Neural crest cell (in vitro differentiated cells): Measurements from ENCODE around the gene JUNB. TPM values are rescaled to one million over a fixed set of nuclear protein-coding genes. Genes with fewer than 3 reads are reported as not detected.

ENCODE experiments used
- DNase-seq: peaks from one replicate; pipeline ENCODE4 v3.0.0; 2021; ENCODE audit warnings: low read depth, mixed read lengths, low spot score
- H3K27ac Mint-ChIP-seq: one replicate; pipeline ENCODE4 v1.8.0; 2021; ENCODE audit warnings: mild to moderate bottlenecking, mixed read lengths; ENCODE audit not compliant: unreplicated experiment
- H3K27me3 Mint-ChIP-seq: 2 replicates; pipeline ENCODE4 v1.8.0; 2021; ENCODE audit warnings: low read depth, mild to moderate bottlenecking, mixed read lengths
- H3K36me3 Mint-ChIP-seq: 2 replicates; pipeline ENCODE4 v1.8.0; 2021; ENCODE audit warnings: low read depth, mild to moderate bottlenecking, mixed read lengths
- H3K4me1 Mint-ChIP-seq: 2 replicates; pipeline ENCODE4 v1.8.0; 2021; ENCODE audit warnings: mixed read lengths
- H3K4me3 Mint-ChIP-seq: one replicate; pipeline ENCODE4 v1.8.0; 2021; ENCODE audit warnings: mild to moderate bottlenecking, mixed read lengths
- H3K9me3 Mint-ChIP-seq: 2 replicates; pipeline ENCODE4 v1.8.0; 2021; ENCODE audit warnings: mixed read lengths
- total RNA-seq: library from RNA; stranded (reverse); gene quantifications from 2 replicates; pipeline ENCODE4 v1.2.1, GENCODE V29; 2021
- TF ChIP-seq, protein P1 (sequence below): fragments of 200-600 bp; sonication (generic); conservative IDR thresholded peaks from 2 replicates; pipeline ENCODE4 v1.5.0; 2021; ENCODE audit warnings: antibody characterized with exemption, mild to moderate bottlenecking

JUNB gene
- total RNA-seq, 1 donor from 2014 or later = 9.6 TPM

DNA sequence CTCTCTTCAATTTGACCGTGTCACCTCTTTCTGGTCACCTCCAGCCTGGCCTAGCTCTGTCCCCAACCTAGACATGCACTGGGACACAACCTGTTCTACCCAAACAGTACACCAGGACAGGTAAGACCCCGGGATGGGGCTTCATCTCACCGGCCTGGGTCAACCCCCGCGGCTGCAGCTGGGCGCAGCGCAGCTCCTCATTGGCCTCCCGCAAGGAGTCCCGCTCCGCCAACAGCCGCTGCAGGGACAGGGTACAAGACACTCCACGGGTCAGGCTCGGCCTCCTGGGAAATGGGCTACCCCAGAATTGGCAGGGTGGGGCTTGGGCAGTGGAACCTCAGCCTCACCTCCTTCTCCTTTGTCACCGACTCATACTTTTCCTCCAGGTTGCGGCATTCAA lies 23.6 kb upstream of the JUNB start:
- H3K27ac Mint-ChIP-seq = no peak overlapping the region
- peaks cover 4% of the 10 kb centered on the region for H3K4me1 Mint-ChIP-seq
- H3K4me3 Mint-ChIP-seq = no peak overlapping the region
- no peak for DNase-seq
- H3K9me3 Mint-ChIP-seq = no peaks in the 10 kb centered on the region
- H3K36me3 Mint-ChIP-seq = no peaks in the 10 kb centered on the region
- H3K27me3 Mint-ChIP-seq = no peaks in the 10 kb centered on the region
- TF ChIP-seq, protein P1, sequence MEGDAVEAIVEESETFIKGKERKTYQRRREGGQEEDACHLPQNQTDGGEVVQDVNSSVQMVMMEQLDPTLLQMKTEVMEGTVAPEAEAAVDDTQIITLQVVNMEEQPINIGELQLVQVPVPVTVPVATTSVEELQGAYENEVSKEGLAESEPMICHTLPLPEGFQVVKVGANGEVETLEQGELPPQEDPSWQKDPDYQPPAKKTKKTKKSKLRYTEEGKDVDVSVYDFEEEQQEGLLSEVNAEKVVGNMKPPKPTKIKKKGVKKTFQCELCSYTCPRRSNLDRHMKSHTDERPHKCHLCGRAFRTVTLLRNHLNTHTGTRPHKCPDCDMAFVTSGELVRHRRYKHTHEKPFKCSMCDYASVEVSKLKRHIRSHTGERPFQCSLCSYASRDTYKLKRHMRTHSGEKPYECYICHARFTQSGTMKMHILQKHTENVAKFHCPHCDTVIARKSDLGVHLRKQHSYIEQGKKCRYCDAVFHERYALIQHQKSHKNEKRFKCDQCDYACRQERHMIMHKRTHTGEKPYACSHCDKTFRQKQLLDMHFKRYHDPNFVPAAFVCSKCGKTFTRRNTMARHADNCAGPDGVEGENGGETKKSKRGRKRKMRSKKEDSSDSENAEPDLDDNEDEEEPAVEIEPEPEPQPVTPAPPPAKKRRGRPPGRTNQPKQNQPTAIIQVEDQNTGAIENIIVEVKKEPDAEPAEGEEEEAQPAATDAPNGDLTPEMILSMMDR = no peak

DNA sequence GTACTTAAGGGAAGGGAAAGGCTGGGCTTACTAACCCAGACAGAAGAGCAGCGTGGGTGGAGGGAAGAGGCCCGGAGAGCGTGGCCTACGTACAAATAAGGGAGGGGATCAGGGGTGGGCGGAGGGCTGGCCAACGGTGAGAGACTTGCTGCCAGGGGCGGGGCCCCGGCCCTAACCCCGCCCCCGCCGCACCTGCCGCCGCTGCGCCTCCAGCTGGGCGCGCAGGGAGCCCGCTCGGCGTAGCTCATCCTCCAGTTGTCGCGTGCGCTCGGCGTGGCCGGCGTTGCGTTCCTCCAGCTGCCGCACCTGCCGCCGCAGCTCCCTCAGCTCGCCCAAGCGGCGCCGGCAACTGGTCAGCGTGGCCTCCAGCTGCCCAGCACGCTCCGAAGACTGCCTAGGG lies 21.6 kb upstream of the JUNB start:
- Mint-ChIP-seq H3K9me3 (no peaks in the 10 kb centered on the region), H3K27me3 (no peaks in the 10 kb centered on the region), H3K4me3 (no peak overlapping the region), H3K27ac (no peak overlapping the region), H3K4me1 (peaks cover 14% of the 10 kb centered on the region), H3K36me3 (no peaks in the 10 kb centered on the region)
- TF ChIP-seq, protein P1 = no peak
- DNase-seq = peak; percentile 42

DNA sequence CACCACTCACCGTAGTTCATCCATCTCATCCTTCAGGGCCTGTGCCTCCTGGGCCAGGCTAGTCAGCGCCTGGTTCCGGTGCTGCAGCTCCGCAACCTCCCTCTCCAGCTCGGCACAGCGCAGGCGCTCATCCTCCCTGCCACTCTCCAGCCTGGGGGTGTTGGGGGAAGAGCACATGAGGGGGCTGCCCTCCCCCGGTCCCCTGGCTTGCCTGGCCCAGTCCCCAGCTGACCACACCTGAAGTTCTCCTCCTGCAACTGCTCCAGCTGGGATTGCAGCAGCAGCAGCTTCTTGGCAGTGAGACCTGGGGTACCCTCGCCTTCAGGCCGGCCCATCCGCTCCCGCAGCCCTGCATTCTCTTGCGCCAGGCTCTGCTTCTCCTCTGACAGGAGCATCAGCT lies 20.4 kb upstream of the JUNB start:
- no peak for DNase-seq
- no peaks in the 10 kb centered on the region for H3K36me3 Mint-ChIP-seq
- H3K27me3 Mint-ChIP-seq = no peaks in the 10 kb centered on the region
- H3K27ac Mint-ChIP-seq = no peak overlapping the region
- H3K4me1 Mint-ChIP-seq = peaks cover 15% of the 10 kb centered on the region
- TF ChIP-seq, protein P1 = no peak
- no peak overlapping the region for H3K4me3 Mint-ChIP-seq
- H3K9me3 Mint-ChIP-seq = no peaks in the 10 kb centered on the region

DNA sequence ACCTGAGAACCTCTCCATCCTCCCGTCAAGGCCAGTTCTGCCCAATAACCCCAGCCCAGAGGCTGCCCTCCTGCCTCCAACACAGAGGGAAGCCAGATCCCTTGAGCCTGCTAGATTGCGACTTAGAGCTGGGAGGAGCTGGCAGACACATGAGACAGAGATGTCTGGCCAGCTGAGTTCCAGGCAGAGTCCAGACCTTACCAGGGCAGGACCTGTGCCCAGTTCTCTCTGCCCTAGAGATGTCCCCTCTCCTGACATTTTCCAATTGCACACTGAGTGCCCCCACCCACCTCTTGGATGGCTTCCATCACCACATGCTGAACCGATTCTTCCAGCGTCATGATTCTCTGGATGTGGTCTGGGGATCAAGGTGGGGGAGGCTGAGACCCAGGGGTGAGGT lies 19.0 kb upstream of the JUNB start:
- Mint-ChIP-seq H3K4me1 (peaks cover 16% of the 10 kb centered on the region), H3K27ac (no peak overlapping the region), H3K9me3 (no peaks in the 10 kb centered on the region), H3K4me3 (peak overlapping the region; percentile 38), H3K36me3 (no peaks in the 10 kb centered on the region), H3K27me3 (no peaks in the 10 kb centered on the region)
- TF ChIP-seq, protein P1 = no peak
- no peak for DNase-seq

DNA sequence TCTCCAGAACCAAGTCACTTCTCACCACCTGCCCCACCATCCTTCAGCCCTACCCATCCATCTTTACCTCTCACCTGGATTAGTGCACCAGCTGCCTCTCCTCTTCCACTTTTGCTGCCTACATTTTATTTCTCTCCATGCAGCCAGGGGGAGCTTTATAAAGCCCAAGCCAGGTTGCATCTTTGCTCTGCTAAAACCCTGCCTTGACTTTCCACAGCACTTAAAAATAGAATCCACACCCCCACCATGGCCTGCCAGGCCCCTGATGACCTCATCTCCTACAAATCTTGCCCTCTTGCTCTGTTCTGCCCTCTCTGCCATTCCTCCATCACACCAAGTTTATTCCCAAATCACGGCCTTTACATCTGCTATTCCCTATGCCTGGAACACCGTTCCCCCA lies 17.7 kb upstream of the JUNB start:
- Mint-ChIP-seq H3K27ac (no peak overlapping the region), H3K9me3 (no peaks in the 10 kb centered on the region), H3K36me3 (no peaks in the 10 kb centered on the region), H3K4me1 (peaks cover 26% of the 10 kb centered on the region), H3K27me3 (peaks cover 3% of the 10 kb centered on the region), H3K4me3 (peak overlapping the region; percentile 75)
- DNase-seq = no peak
- TF ChIP-seq, protein P1 = no peak
